Tibial artery (tissue), 4 donors: ENCODE data around the gene GDPD4.

Experiments
- DNase-seq, 2 donors: peaks; one replicate each; pipeline ENCODE4 v3.0.0-alpha.2; 2019
- H3K27ac ChIP-seq, 2 donors: fragments of 200-600 bp; sonication (generic) in 1 of 2; 1 replicate in 1 of 2; 2 replicates in 1 of 2; pipeline ENCODE4 v1.5.1; 2018 to 2019; ENCODE audit warnings: mild to moderate bottlenecking in 1 of 2
- H3K27me3 ChIP-seq, 2 donors: fragments of 200-600 bp; sonication (generic) in 1 of 2; one replicate each; pipeline versions ENCODE4 v1.5.1 to v1.6.0; 2016 to 2019
- H3K36me3 ChIP-seq, 3 donors: fragments of 200-600 bp; sonication (generic) in 2 of 3; one replicate each; pipeline ENCODE4 v1.5.1; 2016 to 2019; ENCODE audit warnings: mild to moderate bottlenecking in 2 of 3
- H3K4me1 ChIP-seq, 4 donors: fragments of 200-600 bp; sonication (generic) in 2 of 4; 1 replicate in 3 of 4; 2 replicates in 1 of 4; pipeline ENCODE4 v1.5.1; 2016 to 2019
- H3K4me3 ChIP-seq, 2 donors: fragments of 200-600 bp; sonication (generic) in 1 of 2; 1 replicate in 1 of 2; 2 replicates in 1 of 2; pipeline ENCODE4 v1.5.1; 2018 to 2019; ENCODE audit warnings: mild to moderate bottlenecking in 2 of 2
- H3K9me3 ChIP-seq, 3 donors: fragments of 200-600 bp; sonication (generic) in 1 of 3; one replicate each; pipeline ENCODE4 v1.5.1; 2016 to 2019
- CTCF ChIP-seq, 2 experiments: fragments of 200-600 bp in 1 of 2; fragments of 450-650 bp in 1 of 2; IDR thresholded peaks; one replicate each; pipeline ENCODE4 v1.5.1; 2017 to 2019; ENCODE audit warnings: antibody characterized with exemption in 2 of 2, mild to moderate bottlenecking in 1 of 2, moderate library complexity in 1 of 2
- intact Hi-C: fragments of 100-400 bp; cut with DNase I; formaldehyde crosslinking; loops from one replicate; pipeline ENCODE4 v1.15.0; 2023; ENCODE audit warnings: low total_unique reads

GDPD4 gene

DNA sequence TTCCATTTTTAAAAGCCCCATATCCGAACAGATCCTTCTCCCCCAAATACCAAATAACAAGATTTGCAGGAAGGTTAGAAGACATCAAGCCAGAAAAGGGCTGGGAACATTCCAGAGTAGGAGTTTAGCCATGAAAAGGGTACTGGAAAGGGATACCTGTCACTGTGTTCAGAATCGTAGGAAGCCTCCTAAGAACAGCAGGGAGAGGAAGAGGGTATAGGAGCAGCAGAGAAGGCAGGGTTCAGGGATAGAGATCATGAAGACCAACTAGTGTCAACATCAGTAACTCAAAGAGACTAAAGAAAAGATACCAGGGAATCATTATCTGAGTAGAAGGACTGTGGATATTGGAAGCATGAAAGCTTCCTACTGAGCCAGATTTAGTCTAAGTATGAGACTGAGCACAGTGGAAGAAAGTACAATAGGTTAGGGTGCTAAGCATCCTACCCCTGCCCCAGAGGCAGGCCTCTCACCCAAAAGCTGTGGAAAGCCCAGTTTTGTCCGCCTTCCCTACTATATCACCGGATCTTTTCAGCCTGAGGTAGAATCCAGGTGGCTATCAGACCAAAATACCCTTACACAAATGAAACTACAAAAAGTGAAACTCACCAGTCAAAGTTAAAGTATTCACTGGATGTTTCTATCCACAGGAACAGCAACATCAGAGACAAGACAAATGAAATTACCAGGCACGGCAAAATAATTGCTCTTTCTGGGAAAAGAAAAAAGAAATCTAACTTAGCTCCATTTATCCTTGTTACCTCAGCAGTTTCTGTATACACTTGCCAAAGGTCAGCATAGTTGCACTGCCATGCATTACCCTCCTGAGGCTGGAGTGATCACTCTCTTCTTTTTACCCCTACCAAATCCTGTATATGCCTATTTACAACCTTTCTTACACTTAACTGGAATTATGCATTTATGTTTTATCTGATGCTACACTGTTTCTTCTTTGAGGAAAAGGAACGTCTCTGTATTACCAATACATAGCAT, 16.7 kb downstream of the GDPD4 start:
- Histone ChIP-seq H3K4me1 (no peaks in the 10 kb centered on the region), H3K4me3 (no peak overlapping the region), H3K27me3 (peaks cover 0 to 6% of the 10 kb centered on the region in 2 donors), H3K36me3 (no peaks in the 10 kb centered on the region), H3K9me3 (no peaks in the 10 kb centered on the region), H3K27ac (no peak overlapping the region)
- intact Hi-C loops: no loop called here
- DNase-seq: no peak
- no peak for TF ChIP-seq CTCF (IDR thresholded peaks at IDR 0.05)

DNA sequence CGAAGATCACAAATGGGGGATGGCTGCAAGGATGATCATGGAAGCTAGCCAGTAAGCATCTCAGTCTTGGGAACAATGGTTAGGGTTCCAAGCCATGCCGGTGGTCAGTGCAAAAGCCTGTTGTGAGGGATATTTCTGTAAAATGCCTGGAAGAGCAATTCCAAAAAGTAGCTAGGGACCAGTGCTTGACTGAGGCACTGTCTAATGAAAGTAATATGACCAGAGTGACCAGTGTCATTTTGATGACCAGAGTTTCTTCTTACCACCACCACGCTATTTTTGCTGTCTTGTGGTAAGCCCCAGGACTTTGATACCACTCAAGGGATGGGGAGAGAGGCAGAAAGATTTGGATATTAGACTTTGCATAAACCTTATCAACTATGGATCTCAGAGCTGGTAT, 18.4 kb downstream of the GDPD4 start:
- Histone ChIP-seq H3K36me3 (no peaks in the 10 kb centered on the region), H3K9me3 (no peaks in the 10 kb centered on the region), H3K27me3 (peaks cover 0 to 3% of the 10 kb centered on the region in 2 donors), H3K4me3 (no peak overlapping the region), H3K27ac (no peak overlapping the region), H3K4me1 (no peaks in the 10 kb centered on the region)
- intact Hi-C loops: no loop called here
- DNase-seq: no peak
- TF ChIP-seq CTCF (IDR thresholded peaks at IDR 0.05): no peak

GRCh38 chr11:77278595-77279506, 22.6 kb downstream of the GDPD4 start:
- Histone ChIP-seq H3K4me3 (no peak overlapping the region), H3K36me3 (no peaks in the 10 kb centered on the region), H3K27ac (no peak overlapping the region), H3K9me3 (no peaks in the 10 kb centered on the region), H3K4me1 (no peaks in the 10 kb centered on the region), H3K27me3 (no peaks in the 10 kb centered on the region)
- intact Hi-C loops: no loop called here
- no peak for DNase-seq
- no peak for TF ChIP-seq CTCF (IDR thresholded peaks at IDR 0.05)

DNA sequence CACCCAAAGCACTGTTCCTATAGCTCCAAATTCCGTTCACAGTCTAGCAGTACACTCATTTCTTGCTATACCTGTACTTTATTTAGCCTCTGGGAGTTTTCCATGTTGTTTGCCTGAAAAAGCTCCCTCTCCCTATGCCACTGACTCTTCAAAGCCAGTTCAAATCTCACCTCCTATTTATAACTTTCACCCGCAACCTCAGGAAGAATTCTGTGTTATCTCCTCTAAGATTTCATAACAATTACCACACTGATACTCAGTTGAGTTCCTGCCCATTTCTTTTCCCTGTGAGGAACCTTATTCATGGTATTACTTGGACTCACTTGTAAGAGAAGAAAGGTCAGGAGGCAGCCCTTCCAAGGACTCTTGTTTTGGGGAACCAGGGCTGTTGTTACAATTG, 25.2 kb downstream of the GDPD4 start:
- TF ChIP-seq CTCF (IDR thresholded peaks at IDR 0.05): no peak
- DNase-seq: no peak
- Histone ChIP-seq H3K9me3 (no peaks in the 10 kb centered on the region), H3K27me3 (no peaks in the 10 kb centered on the region), H3K4me1 (no peaks in the 10 kb centered on the region), H3K27ac (no peak overlapping the region), H3K4me3 (no peak overlapping the region), H3K36me3 (no peaks in the 10 kb centered on the region)
- intact Hi-C loops: no loop called here

- no peak overlapping the region for H3K4me3 ChIP-seq
- intact Hi-C loops: no loop called here
- no peak for TF ChIP-seq CTCF (IDR thresholded peaks at IDR 0.05)
- no peaks in the 10 kb centered on the region for H3K36me3 ChIP-seq
- H3K9me3 ChIP-seq: no peaks in the 10 kb centered on the region
- no peaks in the 10 kb centered on the region for H3K4me1 ChIP-seq
- no peak overlapping the region for H3K27ac ChIP-seq
- DNase-seq: no peak
- H3K27me3 ChIP-seq: no peaks in the 10 kb centered on the region
Observed at GRCh38 chr11:77270921-77271320, 30.6 kb downstream of the GDPD4 start.
